Ishikawa (cell line): ENCODE data around the gene EML6.

Source experiments
- CEBPB ChIP-seq: IDR thresholded peaks from 2 replicates; pipeline ENCODE4 v1.6.1; 2012
- CREB1 ChIP-seq: IDR thresholded peaks from 2 replicates; pipeline ENCODE4 v1.6.1; 2012; ENCODE audit warnings: low read depth
- EGR1 ChIP-seq: IDR thresholded peaks from 2 replicates; pipeline ENCODE4 v1.6.1; 2012
- EP300 ChIP-seq: IDR thresholded peaks from 2 replicates; pipeline ENCODE4 v1.6.1; 2012; ENCODE audit warnings: borderline replicate concordance
- FOXM1 ChIP-seq: IDR thresholded peaks from 2 replicates; pipeline ENCODE4 v1.6.1; 2012; ENCODE audit warnings: low read depth, borderline replicate concordance
- NFIC ChIP-seq: IDR thresholded peaks from 2 replicates; pipeline ENCODE4 v1.6.1; 2012
- RAD21 ChIP-seq: IDR thresholded peaks from 2 replicates; pipeline ENCODE4 v1.6.1; 2012; ENCODE audit warnings: low read depth
- TAF1 ChIP-seq: IDR thresholded peaks from 2 replicates; pipeline ENCODE4 v1.6.1; 2012; ENCODE audit warnings: low read depth, mild to moderate bottlenecking
- TCF12 ChIP-seq: IDR thresholded peaks from 2 replicates; pipeline ENCODE4 v1.6.1; 2012; ENCODE audit warnings: low read depth
- TEAD4 ChIP-seq: IDR thresholded peaks from 2 replicates; pipeline ENCODE4 v1.6.1; 2012
- YY1 ChIP-seq: IDR thresholded peaks from 2 replicates; pipeline ENCODE4 v1.6.1; 2012; ENCODE audit warnings: low read depth
- ZBTB7A ChIP-seq: IDR thresholded peaks from 2 replicates; pipeline ENCODE4 v1.6.1; 2012; ENCODE audit warnings: low read depth
- TF ChIP-seq, protein P1 (sequence below): IDR thresholded peaks from 2 replicates; pipeline ENCODE4 v1.6.1; 2012; ENCODE audit warnings: low read depth, mild to moderate bottlenecking
- TF ChIP-seq, protein P2 (sequence below): IDR thresholded peaks from 2 replicates; pipeline ENCODE4 v1.6.1; 2012
- TF ChIP-seq, protein P3 (sequence below): IDR thresholded peaks from 2 replicates; pipeline ENCODE4 v1.6.1; 2012

EML6 gene

DNA sequence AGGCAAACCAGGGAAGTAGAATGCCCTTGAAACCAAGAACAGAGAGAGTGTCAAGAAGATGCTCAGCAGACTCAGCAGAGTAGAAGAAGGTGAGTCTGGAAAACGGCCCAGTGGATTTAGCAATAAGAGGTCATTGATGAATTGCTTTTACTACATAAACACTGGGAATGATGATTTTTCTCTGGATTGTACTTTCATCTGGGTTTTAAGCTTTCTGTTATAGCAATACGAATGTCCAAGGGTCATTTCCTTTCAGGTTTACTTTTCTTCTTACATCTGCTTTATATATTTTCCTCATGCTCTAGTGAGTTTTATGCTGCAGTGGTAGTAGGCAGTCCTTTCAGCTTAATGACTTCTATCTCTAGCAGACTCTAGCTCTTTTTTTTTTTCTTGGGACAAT is 16.9 kb downstream of the EML6 start:
- TF ChIP-seq, protein P1, sequence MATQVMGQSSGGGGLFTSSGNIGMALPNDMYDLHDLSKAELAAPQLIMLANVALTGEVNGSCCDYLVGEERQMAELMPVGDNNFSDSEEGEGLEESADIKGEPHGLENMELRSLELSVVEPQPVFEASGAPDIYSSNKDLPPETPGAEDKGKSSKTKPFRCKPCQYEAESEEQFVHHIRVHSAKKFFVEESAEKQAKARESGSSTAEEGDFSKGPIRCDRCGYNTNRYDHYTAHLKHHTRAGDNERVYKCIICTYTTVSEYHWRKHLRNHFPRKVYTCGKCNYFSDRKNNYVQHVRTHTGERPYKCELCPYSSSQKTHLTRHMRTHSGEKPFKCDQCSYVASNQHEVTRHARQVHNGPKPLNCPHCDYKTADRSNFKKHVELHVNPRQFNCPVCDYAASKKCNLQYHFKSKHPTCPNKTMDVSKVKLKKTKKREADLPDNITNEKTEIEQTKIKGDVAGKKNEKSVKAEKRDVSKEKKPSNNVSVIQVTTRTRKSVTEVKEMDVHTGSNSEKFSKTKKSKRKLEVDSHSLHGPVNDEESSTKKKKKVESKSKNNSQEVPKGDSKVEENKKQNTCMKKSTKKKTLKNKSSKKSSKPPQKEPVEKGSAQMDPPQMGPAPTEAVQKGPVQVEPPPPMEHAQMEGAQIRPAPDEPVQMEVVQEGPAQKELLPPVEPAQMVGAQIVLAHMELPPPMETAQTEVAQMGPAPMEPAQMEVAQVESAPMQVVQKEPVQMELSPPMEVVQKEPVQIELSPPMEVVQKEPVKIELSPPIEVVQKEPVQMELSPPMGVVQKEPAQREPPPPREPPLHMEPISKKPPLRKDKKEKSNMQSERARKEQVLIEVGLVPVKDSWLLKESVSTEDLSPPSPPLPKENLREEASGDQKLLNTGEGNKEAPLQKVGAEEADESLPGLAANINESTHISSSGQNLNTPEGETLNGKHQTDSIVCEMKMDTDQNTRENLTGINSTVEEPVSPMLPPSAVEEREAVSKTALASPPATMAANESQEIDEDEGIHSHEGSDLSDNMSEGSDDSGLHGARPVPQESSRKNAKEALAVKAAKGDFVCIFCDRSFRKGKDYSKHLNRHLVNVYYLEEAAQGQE, result no peak
- TF ChIP-seq TEAD4 (no peak), EP300 (no peak), FOXM1 (no peak), NFIC (no peak), RAD21 (no peak), EGR1 (no peak), ZBTB7A (no peak)

DNA sequence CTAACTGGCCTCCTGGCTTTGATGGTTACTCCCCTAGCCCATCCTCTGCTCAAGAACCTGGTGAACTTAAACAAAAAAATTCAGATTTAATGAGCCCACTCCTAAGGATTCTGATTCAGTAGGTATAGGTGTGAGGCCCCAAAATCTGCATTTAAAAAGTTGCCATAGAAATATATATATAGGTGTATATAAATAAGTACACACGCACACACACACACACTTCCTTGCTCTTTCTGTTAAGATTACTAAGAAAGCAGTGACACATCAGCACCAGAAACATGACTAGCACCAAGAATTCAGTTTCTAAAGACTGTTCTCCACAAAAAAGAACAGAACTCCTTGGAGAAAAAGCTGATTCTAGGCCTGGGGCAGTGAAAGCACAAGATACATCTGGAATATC is 17.8 kb downstream of the EML6 start:
- no peak for TF ChIP-seq YY1
- TF ChIP-seq RAD21, result no peak
- TF ChIP-seq, protein P2, sequence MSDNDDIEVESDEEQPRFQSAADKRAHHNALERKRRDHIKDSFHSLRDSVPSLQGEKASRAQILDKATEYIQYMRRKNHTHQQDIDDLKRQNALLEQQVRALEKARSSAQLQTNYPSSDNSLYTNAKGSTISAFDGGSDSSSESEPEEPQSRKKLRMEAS, result no peak
- TF ChIP-seq EGR1, result no peak
- no peak for TF ChIP-seq NFIC
- TF ChIP-seq TCF12, result no peak
- TF ChIP-seq EP300, result no peak
- TF ChIP-seq CEBPB, result no peak

DNA sequence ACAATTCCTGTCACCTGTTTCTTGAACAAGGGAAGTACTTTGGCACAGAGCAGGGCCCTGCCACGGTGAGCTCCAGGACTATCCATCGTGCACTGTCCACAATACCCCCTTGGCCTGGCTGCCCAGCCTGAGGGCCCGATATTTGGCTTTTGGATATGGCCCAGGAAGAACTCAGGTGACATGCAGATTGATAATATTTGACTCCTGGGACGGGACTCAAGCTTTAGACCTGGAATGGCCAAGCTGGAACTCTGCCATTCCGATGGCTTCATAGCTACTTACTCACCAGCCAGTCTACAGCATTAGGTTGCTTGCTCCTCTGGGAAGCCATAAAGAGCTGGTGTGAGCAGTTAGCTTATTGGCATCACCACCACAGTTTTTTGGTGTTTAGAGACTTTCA is 26.6 kb downstream of the EML6 start:
- no peak for TF ChIP-seq TEAD4
- TF ChIP-seq, protein P2, result no peak
- TF ChIP-seq, protein P1, result no peak
- no peak for TF ChIP-seq TCF12
- no peak for TF ChIP-seq FOXM1
- no peak for TF ChIP-seq TAF1

DNA sequence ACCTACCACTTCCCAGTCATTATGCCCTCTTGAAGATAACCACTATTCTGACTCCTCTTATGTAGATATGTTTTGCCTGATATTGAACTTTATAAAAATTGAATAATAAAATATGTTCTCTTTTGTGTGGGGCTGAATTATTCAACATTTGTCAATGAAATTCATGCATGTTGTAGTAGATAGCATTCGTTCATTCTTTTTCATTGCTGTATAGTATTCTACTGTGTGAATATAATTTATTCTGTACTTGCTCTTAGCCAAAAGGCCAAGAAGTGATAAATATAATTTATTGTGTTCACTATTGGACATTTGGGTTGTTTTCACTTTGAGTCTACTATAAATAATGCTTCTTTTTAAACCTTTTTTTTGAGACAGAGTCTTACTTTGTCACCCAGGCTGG is 29.0 kb downstream of the EML6 start:
- no peak for TF ChIP-seq ZBTB7A
- TF ChIP-seq CEBPB, result no peak
- TF ChIP-seq EP300, result no peak
- no peak for TF ChIP-seq EGR1
- no peak for TF ChIP-seq TAF1
- no peak for TF ChIP-seq FOXM1
- TF ChIP-seq CREB1, result no peak
- no peak for TF ChIP-seq YY1
- TF ChIP-seq RAD21, result no peak
- no peak for TF ChIP-seq NFIC
- TF ChIP-seq TCF12, result no peak
- TF ChIP-seq, protein P1, result no peak
- TF ChIP-seq, protein P3, sequence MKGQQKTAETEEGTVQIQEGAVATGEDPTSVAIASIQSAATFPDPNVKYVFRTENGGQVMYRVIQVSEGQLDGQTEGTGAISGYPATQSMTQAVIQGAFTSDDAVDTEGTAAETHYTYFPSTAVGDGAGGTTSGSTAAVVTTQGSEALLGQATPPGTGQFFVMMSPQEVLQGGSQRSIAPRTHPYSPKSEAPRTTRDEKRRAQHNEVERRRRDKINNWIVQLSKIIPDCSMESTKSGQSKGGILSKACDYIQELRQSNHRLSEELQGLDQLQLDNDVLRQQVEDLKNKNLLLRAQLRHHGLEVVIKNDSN, result no peak

DNA sequence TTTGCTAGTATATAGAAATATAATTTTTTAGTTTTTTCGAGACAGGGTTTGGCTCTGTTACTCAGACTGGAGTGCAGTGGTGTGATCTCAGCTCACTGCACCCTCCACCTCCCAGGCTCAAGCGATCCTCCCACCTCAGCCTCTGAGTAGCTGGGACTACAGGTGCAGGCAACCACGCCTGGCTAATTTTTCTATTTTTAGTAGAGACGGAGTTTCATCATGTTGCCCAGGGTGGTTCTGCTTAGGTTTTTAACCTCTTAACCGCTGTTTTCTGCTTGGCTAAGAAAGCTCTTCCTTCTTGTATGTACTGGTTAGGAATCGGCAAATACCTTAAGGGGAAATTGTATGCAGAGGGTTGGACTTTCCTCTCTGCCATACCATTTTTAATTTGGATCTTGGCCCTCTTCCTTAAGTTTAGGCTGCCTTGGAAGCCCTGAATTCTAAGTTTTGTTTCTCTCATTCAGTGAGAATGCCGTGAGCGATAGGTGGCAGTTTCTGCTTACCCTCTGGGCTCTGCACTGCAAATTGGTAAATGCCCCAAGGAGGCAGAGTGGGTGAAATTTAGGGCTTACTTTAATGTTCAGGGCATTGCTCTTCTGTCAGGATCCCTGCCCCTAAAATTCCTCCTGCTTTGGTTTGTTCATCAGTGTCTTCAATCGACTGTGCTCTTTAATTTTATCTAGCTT is 32.3 kb downstream of the EML6 start:
- TF ChIP-seq TEAD4 (no peak), RAD21 (peak; percentile 61), CEBPB (peak; percentile 56; the same call in 1 of the 2 replicates)

DNA sequence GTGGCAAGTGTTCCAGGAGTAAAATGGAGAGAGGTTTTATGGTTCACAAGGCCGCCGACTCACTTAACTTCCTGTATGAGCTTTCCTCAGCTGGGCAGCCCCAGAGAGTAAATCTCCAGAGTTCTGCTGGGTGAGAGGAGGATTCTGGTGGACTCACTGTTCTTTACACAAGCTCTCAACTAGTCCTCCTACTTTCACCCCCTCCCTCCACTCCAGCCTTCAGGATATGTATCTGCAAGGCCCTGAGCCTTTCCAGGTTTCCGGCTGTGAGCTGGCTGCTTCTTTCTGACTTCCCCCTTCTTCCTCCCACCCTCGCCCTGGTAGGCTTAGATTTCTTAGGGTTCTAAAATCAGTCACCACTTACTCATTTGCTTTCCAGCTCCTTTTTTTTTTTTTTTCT is 34.0 kb downstream of the EML6 start:
- no peak for TF ChIP-seq NFIC
- TF ChIP-seq, protein P2, result no peak
- TF ChIP-seq, protein P3, result no peak
- TF ChIP-seq EGR1, result no peak
- no peak for TF ChIP-seq EP300
- TF ChIP-seq TAF1, result no peak
- TF ChIP-seq, protein P1, result no peak
- no peak for TF ChIP-seq TCF12
- TF ChIP-seq RAD21, result no peak
- TF ChIP-seq CREB1, result no peak
- TF ChIP-seq FOXM1, result no peak
- TF ChIP-seq YY1, result no peak
- no peak for TF ChIP-seq TEAD4
- TF ChIP-seq ZBTB7A, result no peak
